K562 (cell line): ENCODE measurements around the gene MTSS2. TPM values are rescaled to one million over a fixed set of nuclear protein-coding genes. Genes with fewer than 3 reads are reported as not detected.

Experiments
- ATAC-seq: fragments of 200-7000 bp; cut with Tn5 transposase; 3 replicates; pipeline ENCODE4 v1.9.1; 2020; ENCODE audit warnings: moderate library complexity
- BruUV-seq: library from RNA; stranded (reverse); fragments of 400-500 nt; replicated peaks from 2 replicates; lab custom pipeline; 2021; lab: Mats Ljungman, UMichigan
- CTCF ChIA-PET: fragments of 300-600 bp; formaldehyde crosslinking; extraction: SDS; loops from one replicate; lab custom pipeline; 2021; ENCODE audit warnings: low intra/inter-chr PET ratio; lab: Yijun Ruan, JAX
- POLR2A ChIA-PET: fragments of 300-600, 350-650 bp; sonication (Branson Sonifier 250); formaldehyde crosslinking; extraction: SDS; loops from one replicate; lab custom pipeline; 2021; ENCODE audit warnings: antibody characterized with exemption, inconsistent platforms; lab: Yijun Ruan, JAX
- DNase-seq, 4 experiments: peaks; one replicate each; pipeline versions ENCODE4 v3.0.0 to v3.0.0-alpha.2; 2011 to 2018; ENCODE audit warnings: low spot score in 3 of 4, mixed read lengths in 3 of 4; ENCODE audit errors: extremely low read depth in 1 of 4
- FAIRE-seq: peaks from 2 replicates; lab custom pipeline; 2011; peaks lifted over from hg19 to GRCh38; lab: Jason Lieb, UNC
- H2AFZ ChIP-seq: 2 replicates; pipeline ENCODE4 v1.6.0; 2011; ENCODE audit warnings: low read depth, low read length, control low read depth, inconsistent platforms
- H3K27ac ChIP-seq: fragments of 200-600 bp; 3 replicates; pipeline ENCODE4 v1.8.0; 2011; ENCODE audit warnings: low read depth, mild to moderate bottlenecking, control low read depth, inconsistent platforms, low read length, moderate library complexity, mixed read lengths; ENCODE audit errors: extremely low read depth
- H3K27me3 ChIP-seq, 2 experiments: fragments of 300-600 bp in 1 of 2; 2 replicates in 1 of 2; 3 replicates in 1 of 2; pipeline versions ENCODE4 v1.6.0 to v1.8.0; 2011; ENCODE audit warnings: inconsistent platforms in 2 of 2, low read length in 2 of 2, mild to moderate bottlenecking in 1 of 2, mixed read lengths in 1 of 2, moderate library complexity in 1 of 2; ENCODE audit not compliant: control insufficient read depth in 2 of 2, insufficient read depth in 2 of 2
- H3K36me3 ChIP-seq: fragments of 300-600 bp; 3 replicates; pipeline ENCODE4 v1.8.0; 2011; ENCODE audit warnings: mild to moderate bottlenecking, low read length, inconsistent platforms; ENCODE audit not compliant: control insufficient read depth, insufficient read depth
- H3K4me1 ChIP-seq, 2 experiments: fragments of 200-600 bp in 1 of 2; replicated peaks in 1 of 2; 2 replicates in 1 of 2; 3 replicates in 1 of 2; pipeline versions ENCODE4 v1.5.1 to v1.8.0; 2011; ENCODE audit warnings: inconsistent platforms in 2 of 2, low read length in 2 of 2, mild to moderate bottlenecking in 1 of 2, mixed read lengths in 1 of 2, moderate library complexity in 1 of 2; ENCODE audit not compliant: control insufficient read depth in 2 of 2, insufficient read depth in 2 of 2
- H3K4me2 ChIP-seq: 2 replicates; pipeline ENCODE4 v1.6.1; 2011; ENCODE audit warnings: low read length, control low read depth, inconsistent platforms, mixed read lengths; ENCODE audit not compliant: insufficient read depth
- H3K4me3 ChIP-seq: fragments of 200-600 bp; sonication (generic), shearing (Covaris generic); 2 replicates; pipeline ENCODE4 v1.5.1; 2016; ENCODE audit warnings: control low read depth, inconsistent platforms
- H3K79me2 ChIP-seq: fragments of 200-600 bp; 3 replicates; pipeline ENCODE4 v1.8.0; 2011; ENCODE audit warnings: low read length, inconsistent platforms; ENCODE audit not compliant: control insufficient read depth, insufficient read depth
- H3K9ac ChIP-seq, 2 experiments: 2 replicates each; pipeline versions ENCODE4 v1.6.0 to v1.6.1; 2011; ENCODE audit warnings: low read depth in 2 of 2, low read length in 2 of 2, control low read depth in 1 of 2, inconsistent platforms in 1 of 2, mild to moderate bottlenecking in 1 of 2, mixed read lengths in 1 of 2; ENCODE audit not compliant: insufficient read depth in 1 of 2
- H3K9me1 ChIP-seq: one replicate; pipeline ENCODE4 v1.6.0; 2011; ENCODE audit warnings: inconsistent platforms, mild to moderate bottlenecking, low read length, moderate library complexity; ENCODE audit not compliant: control insufficient read depth, insufficient read depth
- H3K9me3 ChIP-seq: replicated peaks from 2 replicates; pipeline ENCODE4 v1.5.1; 2011; ENCODE audit warnings: low read depth, low read length, inconsistent platforms; ENCODE audit not compliant: control insufficient read depth, insufficient read depth
- H4K20me1 ChIP-seq: replicated peaks from 2 replicates; pipeline ENCODE4 v1.6.1; 2011; ENCODE audit warnings: low read length, inconsistent platforms, mixed read lengths; ENCODE audit not compliant: control insufficient read depth, insufficient read depth
- PHB ChIP-seq: fragments of 250-450 bp; sonication (Bioruptor Pico); IDR thresholded peaks from 2 replicates; pipeline ENCODE4 v1.5.0; 2021
- RNF219 ChIP-seq: fragments of 250-450 bp; sonication (Bioruptor Pico); IDR thresholded peaks from 2 replicates; pipeline ENCODE4 v1.5.0; 2022; ENCODE audit warnings: mild to moderate bottlenecking
- ZZZ3 ChIP-seq: fragments of 450-650 bp; IDR thresholded peaks from 2 replicates; pipeline ENCODE4 v1.6.1; 2016; ENCODE audit warnings: antibody characterized with exemption, mild to moderate bottlenecking, moderate library complexity
- WGBS: fragments of 100-300 bp; shearing (Covaris generic); methylation state at CpG from one replicate; pipeline ENCODE4 v1.1.6; 2016; ENCODE audit warnings: low coverage, mixed read lengths; ENCODE audit not compliant: insufficient coverage; ENCODE audit errors: missing lambda C conversion rate; 5-methylcytosine and 5-hydroxymethylcytosine counted together
- in situ Hi-C: fragments of 300-500 bp; cut with MboI; formaldehyde crosslinking; loops from 4 replicates; pipeline ENCODE4 v1.15.0; 2018; ENCODE audit warnings: inconsistent platforms, mixed read lengths
- intact Hi-C: fragments of 100-400 bp; cut with micrococcal nuclease; formaldehyde crosslinking; loops from 2 replicates; pipeline ENCODE4 v1.14.2; 2022
- polyA plus RNA-seq, 8 experiments: library from polyadenylated mRNA; depleted of rRNA in 4 of 8; stranded (reverse) in 5 of 8; unstranded in 3 of 8; fragments of >200 nt; fragmentation: Nextera tagmentation in 2 of 8; fragmentation: Illumina TruSeq in 1 of 8; extraction: Ambion mirVana in 2 of 8; extraction: Trizol in 1 of 8; gene quantifications; 2 replicates each; pipeline versions ENCODE4 v1.2.1 to v1.2.3, GENCODE V29; 2011 to 2014; ENCODE audit warnings: inconsistent platforms in 1 of 8, missing spikeins in 1 of 8
- total RNA-seq, 7 experiments: library from RNA; depleted of rRNA in 6 of 7; stranded (reverse); fragments of >200 nt in 6 of 7; fragmentation: Illumina TruSeq in 2 of 7; extraction: Trizol in 2 of 7; gene quantifications; 2 replicates each; pipeline versions ENCODE4 v1.2.1 to v1.2.3, GENCODE V29; 2011 to 2021; ENCODE audit warnings: low replicate concordance in 1 of 7
- TF ChIP-seq, protein P1 (sequence below): fragments of 250-450 bp; sonication (Bioruptor Pico); IDR thresholded peaks from 2 replicates; pipeline ENCODE4 v1.6.1; 2021; ENCODE audit warnings: mild to moderate bottlenecking

The MTSS2 gene
- total and polyA plus RNA-seq, 9 of the 15 experiments (the other 6 are each of a cell fraction or from before 2014, with no cell fraction given) = 0.11 to 60.3 (median 16.9) TPM

DNA sequence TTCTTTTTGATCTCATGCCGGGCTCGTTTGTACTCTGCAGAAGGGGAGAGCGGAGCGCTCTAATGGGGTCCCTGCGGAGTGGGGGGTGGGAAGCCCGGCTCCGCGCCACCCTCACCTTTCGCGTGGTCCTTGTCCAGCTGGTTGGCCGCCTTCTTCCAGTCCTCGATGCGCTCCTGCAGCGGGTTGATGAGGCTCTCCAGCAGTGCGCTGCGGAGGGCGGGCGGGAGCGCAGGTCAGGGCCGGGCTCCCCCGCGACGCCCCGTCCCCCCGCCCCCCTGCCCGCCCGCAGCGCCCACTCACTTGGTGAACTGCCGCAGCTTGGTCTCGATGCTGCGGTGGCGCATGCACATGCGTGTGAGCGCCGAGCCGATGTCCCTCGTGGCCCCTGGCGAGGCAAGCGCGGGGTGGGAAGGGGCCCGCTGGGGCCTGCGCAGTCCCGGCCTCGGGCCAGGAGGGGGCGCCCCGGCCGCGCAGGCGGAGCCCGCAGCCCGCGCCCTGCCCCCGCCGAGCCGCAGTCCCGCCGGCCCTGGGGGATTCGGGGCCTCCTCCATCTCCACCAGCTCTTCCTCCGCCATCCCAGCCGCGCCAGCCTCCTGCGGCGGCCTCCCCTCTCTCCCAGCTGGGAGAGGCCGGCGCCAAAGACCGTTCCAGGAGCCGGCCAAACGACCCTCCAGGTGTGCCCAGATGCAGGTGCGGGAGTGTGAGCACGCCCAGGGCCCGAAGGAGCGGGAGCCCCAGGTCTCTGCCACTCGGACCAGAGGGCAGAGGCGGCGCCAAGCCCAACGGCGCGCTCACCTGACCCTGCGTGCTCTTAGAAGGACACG, 6.0 kb downstream of the MTSS2 start (continued):
- TF ChIP-seq PHB (CRISPR knock-in tag) = no peak

DNA sequence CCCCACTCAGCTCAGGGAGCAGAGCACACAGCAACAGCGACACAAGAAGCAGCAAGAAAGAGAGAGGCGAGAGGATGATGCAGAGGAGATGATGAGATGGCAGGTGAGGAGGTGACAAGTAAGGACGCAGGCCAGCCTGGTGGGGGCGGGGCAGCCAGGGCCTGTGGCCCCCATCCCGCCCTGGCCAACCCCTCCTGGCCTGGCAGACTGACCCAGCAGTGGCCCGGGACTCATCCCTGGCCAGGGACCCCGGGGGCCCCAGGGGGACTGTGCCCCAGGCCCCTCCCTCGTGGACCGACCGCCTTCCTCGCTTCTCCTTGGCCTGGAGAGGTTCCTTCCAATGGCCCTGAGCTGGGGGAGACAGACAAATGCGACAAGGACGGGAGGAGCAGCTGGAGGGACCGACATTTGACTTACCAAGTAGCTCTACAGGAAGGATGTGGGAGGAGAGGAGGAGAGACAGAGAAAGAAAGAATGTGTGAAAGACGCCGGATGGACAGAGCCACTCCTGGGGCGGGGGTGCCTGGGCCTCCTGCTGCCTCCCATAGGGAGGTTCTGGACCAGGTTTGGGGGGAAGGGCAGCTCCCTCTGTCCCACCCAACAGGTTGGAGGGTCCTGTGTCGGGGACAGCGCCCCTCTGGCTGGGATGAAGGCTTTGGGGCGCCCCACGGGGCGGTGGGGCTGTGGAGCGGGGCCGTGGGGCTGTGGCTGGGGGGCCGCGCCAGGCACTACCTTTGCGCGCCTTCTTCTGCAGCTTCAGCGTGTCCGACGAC, 6.8 kb downstream of the MTSS2 start:
- Histone ChIP-seq H4K20me1 (peaks cover 12% of the 10 kb centered on the region; the same call in 1 of the 2 replicates), H3K4me3 (no peak overlapping the region), H3K9ac (no peak overlapping the region; a peak in 1 of 4 replicates), H3K27me3 (no peaks in the 10 kb centered on the region), H2AFZ (no peak overlapping the region), H3K4me1 (peaks cover 0 to 45% of the 10 kb centered on the region in 2 experiments; a peak in 3 of 5 replicates), H3K36me3 (peaks cover 91% of the 10 kb centered on the region; the same call in 2 of the 3 replicates), H3K9me3 (no peaks in the 10 kb centered on the region), H3K79me2 (peaks cover 33% of the 10 kb centered on the region), H3K9me1 (no peaks in the 10 kb centered on the region), H3K4me2 (no peak overlapping the region), H3K27ac (no peak overlapping the region)
- intact Hi-C loops = no loop called here
- in situ Hi-C loops = no loop called here
- FAIRE-seq (no peak), ATAC-seq (no peak), DNase-seq (no peak)
- ChIA-PET POLR2A (interaction anchor here (0.8 to 1.6 kb wide), 2 partner anchors 11 to 13 kb away, joined by 4 read pairs; no protein-coding TSS in a partner anchor), CTCF (interaction anchor here (0.7 to 1.5 kb wide), 3 partner anchors 59 to 92 kb away, joined by 4 to 7 read pairs (median 5); no protein-coding TSS in a partner anchor)
- BruUV-seq = no TSS peak
- WGBS = 92% methylated on average over 9 of the region's 31 CpGs
- TF ChIP-seq ZZZ3 (no peak), RNF219 (CRISPR knock-in tag) (no peak)
- TF ChIP-seq, protein P1, sequence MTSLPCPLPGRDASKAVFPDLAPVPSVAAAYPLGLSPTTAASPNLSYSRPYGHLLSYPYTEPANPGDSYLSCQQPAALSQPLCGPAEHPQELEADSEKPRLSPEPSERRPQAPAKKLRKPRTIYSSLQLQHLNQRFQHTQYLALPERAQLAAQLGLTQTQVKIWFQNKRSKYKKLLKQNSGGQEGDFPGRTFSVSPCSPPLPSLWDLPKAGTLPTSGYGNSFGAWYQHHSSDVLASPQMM (CRISPR knock-in tag) = no peak
